ENCODE measurements around the gene TRIP11. TPM values are rescaled to one million over a fixed set of nuclear protein-coding genes. Genes with fewer than 3 reads are reported as not detected.

The TRIP11 gene
- total RNA-seq, 1 donor from 2014 or later = 92.7 TPM

GRCh38 chr14:91934554-91935285 is 105.1 kb downstream of the TRIP11 start:
- Mint-ChIP-seq H3K4me3 (ENCODE audit: unreplicated experiment) (no peak overlapping the region), H3K9me3 (ENCODE audit: low read depth) (no peaks in the 10 kb centered on the region), H3K4me1 (ENCODE audit: low read depth) (peaks cover 81% of the 10 kb centered on the region), H3K27me3 (ENCODE audit: low read depth) (no peaks in the 10 kb centered on the region), H3K27ac (ENCODE audit: unreplicated experiment) (peak overlapping the region; percentile 89), H3K36me3 (ENCODE audit: low read depth) (peaks cover 67% of the 10 kb centered on the region)
- no peak for TF ChIP-seq CTCF (IDR thresholded peaks at IDR 0.05)
- DNase-seq (ENCODE audit: low spot score) = no peak

- Mint-ChIP-seq H3K36me3 (ENCODE audit: low read depth) (peaks cover 56% of the 10 kb centered on the region), H3K9me3 (ENCODE audit: low read depth) (no peaks in the 10 kb centered on the region), H3K4me3 (ENCODE audit: unreplicated experiment) (no peak overlapping the region), H3K27ac (ENCODE audit: unreplicated experiment) (peak overlapping the region; percentile 86), H3K27me3 (ENCODE audit: low read depth) (no peaks in the 10 kb centered on the region), H3K4me1 (ENCODE audit: low read depth) (peaks cover 90% of the 10 kb centered on the region)
- DNase-seq (ENCODE audit: low spot score) = no peak
- no peak for TF ChIP-seq CTCF (IDR thresholded peaks at IDR 0.05)
Measured at GRCh38 chr14:91931478-91932088, 108.3 kb downstream of the TRIP11 start.

GRCh38 chr14:91929700-91930099 is 110.2 kb downstream of the TRIP11 start:
- H3K27ac Mint-ChIP-seq (ENCODE audit: unreplicated experiment) = peak overlapping the region; percentile 86
- H3K36me3 Mint-ChIP-seq (ENCODE audit: low read depth) = peaks cover 39% of the 10 kb centered on the region
- H3K4me3 Mint-ChIP-seq (ENCODE audit: unreplicated experiment) = peak overlapping the region; percentile 3
- TF ChIP-seq CTCF (IDR thresholded peaks at IDR 0.05) = no peak
- no peaks in the 10 kb centered on the region for H3K27me3 Mint-ChIP-seq (ENCODE audit: low read depth)
- no peak for DNase-seq (ENCODE audit: low spot score)
- H3K9me3 Mint-ChIP-seq (ENCODE audit: low read depth) = no peaks in the 10 kb centered on the region
- peaks cover 92% of the 10 kb centered on the region for H3K4me1 Mint-ChIP-seq (ENCODE audit: low read depth)

GRCh38 chr14:91927800-91928199 is 112.1 kb downstream of the TRIP11 start:
- Mint-ChIP-seq H3K27ac (ENCODE audit: unreplicated experiment) (peak overlapping the region; percentile 86), H3K4me1 (ENCODE audit: low read depth) (peaks cover 100% of the 10 kb centered on the region), H3K36me3 (ENCODE audit: low read depth) (peaks cover 40% of the 10 kb centered on the region), H3K27me3 (ENCODE audit: low read depth) (no peaks in the 10 kb centered on the region), H3K9me3 (ENCODE audit: low read depth) (no peaks in the 10 kb centered on the region), H3K4me3 (ENCODE audit: unreplicated experiment) (peak overlapping the region; percentile 27)
- no peak for TF ChIP-seq CTCF (IDR thresholded peaks at IDR 0.05)
- no peak for DNase-seq (ENCODE audit: low spot score)

- no peak for TF ChIP-seq CTCF (IDR thresholded peaks at IDR 0.05)
- Mint-ChIP-seq H3K4me1 (ENCODE audit: low read depth) (peaks cover 100% of the 10 kb centered on the region), H3K4me3 (ENCODE audit: unreplicated experiment) (peak overlapping the region; percentile 27), H3K27me3 (ENCODE audit: low read depth) (no peaks in the 10 kb centered on the region), H3K27ac (ENCODE audit: unreplicated experiment) (peak overlapping the region; percentile 88), H3K9me3 (ENCODE audit: low read depth) (no peaks in the 10 kb centered on the region), H3K36me3 (ENCODE audit: low read depth) (peaks cover 35% of the 10 kb centered on the region)
- DNase-seq (ENCODE audit: low spot score) = no peak
Measured at GRCh38 chr14:91927191-91927590, 112.7 kb downstream of the TRIP11 start.
